HepG2 (cell line): ENCODE measurements around the gene RAET1L.

Experiments used
- ATF3 ChIP-seq: sonication (generic); formaldehyde crosslinking; IDR thresholded peaks from 2 replicates; pipeline ENCODE4 v1.4.0; 2020; ENCODE audit warnings: missing genetic modification reagents
- CHD2 ChIP-seq: IDR thresholded peaks from 2 replicates; pipeline ENCODE4 v1.6.1; 2011; ENCODE audit warnings: low read depth, low read length, improper control_type of control experiment
- CTCF ChIP-seq: sonication (generic); formaldehyde crosslinking; IDR thresholded peaks from 2 replicates; pipeline ENCODE4 v1.5.0; 2020; ENCODE audit warnings: mild to moderate bottlenecking, missing genetic modification reagents, moderate library complexity
- DNMT1 ChIP-seq: sonication (generic); formaldehyde crosslinking; IDR thresholded peaks from 2 replicates; pipeline ENCODE4 v1.5.1; 2020; ENCODE audit warnings: mild to moderate bottlenecking, missing genetic modification reagents
- GMEB1 ChIP-seq: sonication (generic); formaldehyde crosslinking; IDR thresholded peaks from 2 replicates; pipeline ENCODE4 v1.5.1; 2020; ENCODE audit warnings: missing genetic modification reagents, mild to moderate bottlenecking, borderline replicate concordance
- IKZF5 ChIP-seq: IDR thresholded peaks from 2 replicates; pipeline ENCODE4 v1.6.1; 2018; ENCODE audit warnings: missing genetic modification reagents, mild to moderate bottlenecking, missing compliant biosample characterization
- MXI1 ChIP-seq: IDR thresholded peaks from 3 replicates; pipeline ENCODE4 v1.6.1; 2012; ENCODE audit warnings: low read depth, low read length, inconsistent platforms, borderline replicate concordance
- SMARCC2 ChIP-seq: fragments of 450-650 bp; IDR thresholded peaks from 2 replicates; pipeline ENCODE4 v1.6.1; 2017; ENCODE audit warnings: antibody characterized with exemption, mild to moderate bottlenecking
- SMARCE1 ChIP-seq: fragments of 450-650 bp; IDR thresholded peaks from 2 replicates; pipeline ENCODE4 v1.6.1; 2017; ENCODE audit warnings: borderline replicate concordance
- ZNF431 ChIP-seq: sonication (generic); formaldehyde crosslinking; IDR thresholded peaks from 2 replicates; pipeline ENCODE4 v1.9.0; 2022; ENCODE audit warnings: missing genetic modification reagents, low read depth, mild to moderate bottlenecking, borderline replicate concordance

- TF ChIP-seq MXI1 (no peak), SMARCC2 (no peak), IKZF5 (CRISPR knock-in tag) (no peak), DNMT1 (0 out of 2 replicates have a peak, but pooled peaks have one; percentile 38), CTCF (CRISPR knock-in tag) (peak; percentile 55), SMARCE1 (no peak), ZNF431 (CRISPR knock-in tag) (no peak), CHD2 (peak; percentile 86), ATF3 (no peak), GMEB1 (CRISPR knock-in tag) (no peak)
Measured at GRCh38 chr6:150068720-150069648, 43.7 kb upstream of the RAET1L start, which contains the start of gene ULBP3.
